GM12878 (cell line): ENCODE results near the gene RPUSD3.

Source experiments
- CHD2 ChIP-seq: IDR thresholded peaks from 2 replicates; pipeline ENCODE4 v1.6.1; 2011; ENCODE audit warnings: low read depth, low read length, improper control_type of control experiment, borderline replicate concordance
- EZH2 ChIP-seq: IDR thresholded peaks from 2 replicates; pipeline ENCODE4 v1.6.1; 2012; ENCODE audit warnings: low read depth, mild to moderate bottlenecking, control low read depth, inconsistent platforms, low read length, borderline replicate concordance; ENCODE audit not compliant: control insufficient read depth
- HDAC6 ChIP-seq: fragments of 200-600 bp; sonication (generic); IDR thresholded peaks from one replicate; pipeline ENCODE4 v1.8.0; 2017; ENCODE audit warnings: antibody characterized with exemption; ENCODE audit not compliant: unreplicated experiment
- IKZF1 ChIP-seq: fragments of 450-650 bp; conservative IDR thresholded peaks from 2 replicates; pipeline ENCODE4 v1.6.1; 2017; ENCODE audit warnings: antibody characterized with exemption, mild to moderate bottlenecking
- JUND ChIP-seq: IDR thresholded peaks from 2 replicates; pipeline ENCODE4 v1.6.1; 2012; ENCODE audit warnings: low read depth, mild to moderate bottlenecking, low read length, improper control_type of control experiment, moderate library complexity
- POLR2A ChIP-seq: IDR thresholded peaks from 2 replicates; pipeline ENCODE4 v1.6.1; 2011; ENCODE audit warnings: low read depth, mild to moderate bottlenecking, low read length
- POLR2AphosphoS5 ChIP-seq: IDR thresholded peaks from 2 replicates; pipeline ENCODE4 v1.6.1; 2011; ENCODE audit warnings: mild to moderate bottlenecking, low read length, inconsistent platforms
- RELA ChIP-seq: fragments of 450-650 bp; IDR thresholded peaks from 2 replicates; pipeline ENCODE4 v1.8.0; 2014; ENCODE audit warnings: borderline replicate concordance; ENCODE audit not compliant: partially characterized antibody
- SPI1 ChIP-seq: IDR thresholded peaks from 2 replicates; pipeline ENCODE4 v1.6.1; 2011; ENCODE audit warnings: low read depth, mild to moderate bottlenecking, low read length, moderate library complexity, borderline replicate concordance; ENCODE audit not compliant: insufficient read depth
- TF ChIP-seq, protein P1 (sequence below), 3 experiments: IDR thresholded peaks in 2 of 3; conservative IDR thresholded peaks in 1 of 3; 2 replicates each; pipeline ENCODE4 v1.5.1; 2011; ENCODE audit warnings: low read depth in 3 of 3, low read length in 3 of 3, mild to moderate bottlenecking in 3 of 3, control low read depth in 2 of 3, moderate library complexity in 2 of 3, inconsistent platforms in 1 of 3, mixed read lengths in 1 of 3; ENCODE audit not compliant: control insufficient read depth in 2 of 3, insufficient read depth in 1 of 3; ENCODE audit errors: extremely low read depth in 1 of 3
- TF ChIP-seq, protein P2 (sequence below): fragments of 450-650 bp; IDR thresholded peaks from 2 replicates; pipeline ENCODE4 v1.6.1; 2014; ENCODE audit warnings: mild to moderate bottlenecking
- TF ChIP-seq, protein P3 (sequence below): IDR thresholded peaks from 2 replicates; pipeline ENCODE4 v1.6.1; 2012; ENCODE audit warnings: mild to moderate bottlenecking, low read depth, low read length
- TF ChIP-seq, protein P4 (sequence below): fragments of 450-650 bp; IDR thresholded peaks from 2 replicates; pipeline ENCODE4 v1.6.1; 2017; ENCODE audit warnings: mild to moderate bottlenecking

DNA sequence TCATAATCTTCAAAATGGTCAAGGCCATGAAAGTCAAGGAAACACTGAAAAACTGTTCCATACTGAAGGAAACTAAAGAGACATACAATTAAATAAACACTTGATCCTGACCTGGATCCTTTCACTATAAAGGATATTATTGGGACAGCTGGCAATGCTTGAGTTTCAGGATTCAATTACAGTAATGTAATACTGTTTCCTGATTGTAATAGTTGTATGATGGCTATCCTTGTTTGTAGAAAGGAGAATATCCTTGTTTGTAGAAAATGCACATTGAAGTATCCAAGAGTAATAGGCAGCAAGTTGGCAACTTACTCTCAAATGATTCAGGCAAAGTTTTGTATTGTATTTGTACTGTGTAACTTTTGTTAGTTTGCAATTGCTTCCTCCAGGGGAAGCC lies 31.6 kb upstream of the RPUSD3 start:
- no peak for TF ChIP-seq EZH2
- TF ChIP-seq POLR2A: no peak
- TF ChIP-seq, protein P1, sequence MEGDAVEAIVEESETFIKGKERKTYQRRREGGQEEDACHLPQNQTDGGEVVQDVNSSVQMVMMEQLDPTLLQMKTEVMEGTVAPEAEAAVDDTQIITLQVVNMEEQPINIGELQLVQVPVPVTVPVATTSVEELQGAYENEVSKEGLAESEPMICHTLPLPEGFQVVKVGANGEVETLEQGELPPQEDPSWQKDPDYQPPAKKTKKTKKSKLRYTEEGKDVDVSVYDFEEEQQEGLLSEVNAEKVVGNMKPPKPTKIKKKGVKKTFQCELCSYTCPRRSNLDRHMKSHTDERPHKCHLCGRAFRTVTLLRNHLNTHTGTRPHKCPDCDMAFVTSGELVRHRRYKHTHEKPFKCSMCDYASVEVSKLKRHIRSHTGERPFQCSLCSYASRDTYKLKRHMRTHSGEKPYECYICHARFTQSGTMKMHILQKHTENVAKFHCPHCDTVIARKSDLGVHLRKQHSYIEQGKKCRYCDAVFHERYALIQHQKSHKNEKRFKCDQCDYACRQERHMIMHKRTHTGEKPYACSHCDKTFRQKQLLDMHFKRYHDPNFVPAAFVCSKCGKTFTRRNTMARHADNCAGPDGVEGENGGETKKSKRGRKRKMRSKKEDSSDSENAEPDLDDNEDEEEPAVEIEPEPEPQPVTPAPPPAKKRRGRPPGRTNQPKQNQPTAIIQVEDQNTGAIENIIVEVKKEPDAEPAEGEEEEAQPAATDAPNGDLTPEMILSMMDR (IDR thresholded peaks at IDR 0.05 in 2 of 3, conservative IDR thresholded peaks at IDR 0.05 in 1 of 3; ENCODE audit: control insufficient read depth in 2 of 3, extremely low read depth in 1 of 3, insufficient read depth in 1 of 3, low read depth in 3 of 3, low read length in 3 of 3): no peak
- no peak for TF ChIP-seq HDAC6
- TF ChIP-seq JUND: no peak
- TF ChIP-seq, protein P2, sequence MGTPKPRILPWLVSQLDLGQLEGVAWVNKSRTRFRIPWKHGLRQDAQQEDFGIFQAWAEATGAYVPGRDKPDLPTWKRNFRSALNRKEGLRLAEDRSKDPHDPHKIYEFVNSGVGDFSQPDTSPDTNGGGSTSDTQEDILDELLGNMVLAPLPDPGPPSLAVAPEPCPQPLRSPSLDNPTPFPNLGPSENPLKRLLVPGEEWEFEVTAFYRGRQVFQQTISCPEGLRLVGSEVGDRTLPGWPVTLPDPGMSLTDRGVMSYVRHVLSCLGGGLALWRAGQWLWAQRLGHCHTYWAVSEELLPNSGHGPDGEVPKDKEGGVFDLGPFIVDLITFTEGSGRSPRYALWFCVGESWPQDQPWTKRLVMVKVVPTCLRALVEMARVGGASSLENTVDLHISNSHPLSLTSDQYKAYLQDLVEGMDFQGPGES: no peak
- TF ChIP-seq, protein P3, sequence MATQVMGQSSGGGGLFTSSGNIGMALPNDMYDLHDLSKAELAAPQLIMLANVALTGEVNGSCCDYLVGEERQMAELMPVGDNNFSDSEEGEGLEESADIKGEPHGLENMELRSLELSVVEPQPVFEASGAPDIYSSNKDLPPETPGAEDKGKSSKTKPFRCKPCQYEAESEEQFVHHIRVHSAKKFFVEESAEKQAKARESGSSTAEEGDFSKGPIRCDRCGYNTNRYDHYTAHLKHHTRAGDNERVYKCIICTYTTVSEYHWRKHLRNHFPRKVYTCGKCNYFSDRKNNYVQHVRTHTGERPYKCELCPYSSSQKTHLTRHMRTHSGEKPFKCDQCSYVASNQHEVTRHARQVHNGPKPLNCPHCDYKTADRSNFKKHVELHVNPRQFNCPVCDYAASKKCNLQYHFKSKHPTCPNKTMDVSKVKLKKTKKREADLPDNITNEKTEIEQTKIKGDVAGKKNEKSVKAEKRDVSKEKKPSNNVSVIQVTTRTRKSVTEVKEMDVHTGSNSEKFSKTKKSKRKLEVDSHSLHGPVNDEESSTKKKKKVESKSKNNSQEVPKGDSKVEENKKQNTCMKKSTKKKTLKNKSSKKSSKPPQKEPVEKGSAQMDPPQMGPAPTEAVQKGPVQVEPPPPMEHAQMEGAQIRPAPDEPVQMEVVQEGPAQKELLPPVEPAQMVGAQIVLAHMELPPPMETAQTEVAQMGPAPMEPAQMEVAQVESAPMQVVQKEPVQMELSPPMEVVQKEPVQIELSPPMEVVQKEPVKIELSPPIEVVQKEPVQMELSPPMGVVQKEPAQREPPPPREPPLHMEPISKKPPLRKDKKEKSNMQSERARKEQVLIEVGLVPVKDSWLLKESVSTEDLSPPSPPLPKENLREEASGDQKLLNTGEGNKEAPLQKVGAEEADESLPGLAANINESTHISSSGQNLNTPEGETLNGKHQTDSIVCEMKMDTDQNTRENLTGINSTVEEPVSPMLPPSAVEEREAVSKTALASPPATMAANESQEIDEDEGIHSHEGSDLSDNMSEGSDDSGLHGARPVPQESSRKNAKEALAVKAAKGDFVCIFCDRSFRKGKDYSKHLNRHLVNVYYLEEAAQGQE: no peak
- TF ChIP-seq RELA: no peak
- no peak for TF ChIP-seq CHD2
- TF ChIP-seq POLR2AphosphoS5: no peak
- TF ChIP-seq, protein P4, sequence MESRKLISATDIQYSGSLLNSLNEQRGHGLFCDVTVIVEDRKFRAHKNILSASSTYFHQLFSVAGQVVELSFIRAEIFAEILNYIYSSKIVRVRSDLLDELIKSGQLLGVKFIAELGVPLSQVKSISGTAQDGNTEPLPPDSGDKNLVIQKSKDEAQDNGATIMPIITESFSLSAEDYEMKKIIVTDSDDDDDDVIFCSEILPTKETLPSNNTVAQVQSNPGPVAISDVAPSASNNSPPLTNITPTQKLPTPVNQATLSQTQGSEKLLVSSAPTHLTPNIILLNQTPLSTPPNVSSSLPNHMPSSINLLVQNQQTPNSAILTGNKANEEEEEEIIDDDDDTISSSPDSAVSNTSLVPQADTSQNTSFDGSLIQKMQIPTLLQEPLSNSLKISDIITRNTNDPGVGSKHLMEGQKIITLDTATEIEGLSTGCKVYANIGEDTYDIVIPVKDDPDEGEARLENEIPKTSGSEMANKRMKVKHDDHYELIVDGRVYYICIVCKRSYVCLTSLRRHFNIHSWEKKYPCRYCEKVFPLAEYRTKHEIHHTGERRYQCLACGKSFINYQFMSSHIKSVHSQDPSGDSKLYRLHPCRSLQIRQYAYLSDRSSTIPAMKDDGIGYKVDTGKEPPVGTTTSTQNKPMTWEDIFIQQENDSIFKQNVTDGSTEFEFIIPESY: no peak
- TF ChIP-seq IKZF1: no peak
- no peak for TF ChIP-seq SPI1
